Endothelial cell of umbilical vein (primary cell): Measurements from ENCODE around the gene LRRTM4. TPM values are rescaled to one million over a fixed set of nuclear protein-coding genes. Genes with fewer than 3 reads are reported as not detected.

Experiments
- BruUV-seq: library from RNA; stranded (reverse); fragments of 400-500 nt; replicated peaks from 2 replicates; lab custom pipeline; 2021; lab: Mats Ljungman, UMichigan
- CTCF ChIA-PET: fragments of 300-600, 350-600 bp; sonication (Branson Sonifier 250); formaldehyde crosslinking; loops from one replicate; lab custom pipeline; 2021; ENCODE audit warnings: antibody characterized with exemption, inconsistent platforms; lab: Charles Lee
- POLR2A ChIA-PET: fragments of 300-600, 350-600 bp; sonication (Branson Sonifier 250); formaldehyde crosslinking; loops from one replicate; lab custom pipeline; 2021; ENCODE audit warnings: antibody characterized with exemption, inconsistent platforms; lab: Charles Lee
- DNase-seq: peaks from one replicate; pipeline ENCODE4 v3.0.0-alpha.2; 2011; ENCODE audit warnings: low read depth, low spot score
- FAIRE-seq: peaks from 2 replicates; lab custom pipeline; 2011; peaks lifted over from hg19 to GRCh38; lab: Jason Lieb, UNC
- H2AFZ ChIP-seq: 2 replicates; pipeline ENCODE4 v1.6.0; 2012; ENCODE audit warnings: low read depth, low read length, control low read depth, inconsistent platforms
- H3K27ac ChIP-seq: 2 replicates; pipeline ENCODE4 v1.5.1; 2011; ENCODE audit warnings: low read depth, mild to moderate bottlenecking, control low read depth, low read length, moderate library complexity; ENCODE audit not compliant: insufficient read depth
- H3K27me3 ChIP-seq, 2 experiments: 2 replicates each; pipeline versions ENCODE4 v1.6.0 to v1.6.1; 2011; ENCODE audit warnings: low read length in 2 of 2, mixed read lengths in 1 of 2; ENCODE audit not compliant: control insufficient read depth in 2 of 2, insufficient read depth in 2 of 2
- H3K36me3 ChIP-seq, 2 experiments: 2 replicates in 1 of 2; 3 replicates in 1 of 2; pipeline ENCODE4 v1.5.1; 2011; ENCODE audit warnings: low read length in 2 of 2, mild to moderate bottlenecking in 1 of 2, moderate library complexity in 1 of 2; ENCODE audit not compliant: control insufficient read depth in 2 of 2, insufficient read depth in 2 of 2; ENCODE audit errors: extremely low read depth in 1 of 2
- H3K4me1 ChIP-seq: 3 replicates; pipeline ENCODE4 v1.5.1; 2011; ENCODE audit warnings: mild to moderate bottlenecking, low read length; ENCODE audit not compliant: control insufficient read depth, insufficient read depth; ENCODE audit errors: extremely low read depth
- H3K4me2 ChIP-seq: 2 replicates; pipeline ENCODE4 v1.6.1; 2011; ENCODE audit warnings: low read length, control low read depth, mixed read lengths; ENCODE audit not compliant: insufficient read depth
- H3K4me3 ChIP-seq, 3 experiments: fragments of 200-600 bp in 1 of 3; sonication (generic), shearing (Covaris generic) in 1 of 3; replicated peaks in 1 of 3; 2 replicates each; pipeline ENCODE4 v1.5.1; 2011 to 2016; ENCODE audit warnings: control low read depth in 3 of 3, low read length in 3 of 3, mild to moderate bottlenecking in 2 of 3, inconsistent platforms in 1 of 3, low read depth in 1 of 3, moderate library complexity in 1 of 3; ENCODE audit not compliant: insufficient read depth in 1 of 3
- H3K79me2 ChIP-seq: 2 replicates; pipeline ENCODE4 v1.6.0; 2012; ENCODE audit warnings: low read length, inconsistent platforms; ENCODE audit not compliant: control insufficient read depth, insufficient read depth
- H3K9ac ChIP-seq: replicated peaks from 2 replicates; pipeline ENCODE3; 2011; ENCODE audit warnings: low read length, control low read depth; ENCODE audit not compliant: insufficient read depth; ENCODE audit errors: extremely low read depth
- H3K9me1 ChIP-seq: replicated peaks from 3 replicates; pipeline ENCODE4 v1.6.0; 2011; ENCODE audit warnings: mild to moderate bottlenecking, low read length; ENCODE audit not compliant: control insufficient read depth, insufficient read depth; ENCODE audit errors: extremely low read depth
- H3K9me3 ChIP-seq: replicated peaks from 2 replicates; pipeline ENCODE4 v1.5.1; 2012; ENCODE audit warnings: low read length, inconsistent platforms; ENCODE audit not compliant: control insufficient read depth, insufficient read depth
- H4K20me1 ChIP-seq: replicated peaks from 2 replicates; pipeline ENCODE3; 2011; ENCODE audit warnings: mild to moderate bottlenecking, low read length; ENCODE audit not compliant: control insufficient read depth, insufficient read depth; ENCODE audit errors: extremely low read depth
- CTCF ChIP-seq, 2 donors: IDR thresholded peaks; 1 replicate in 1 of 2; 2 replicates in 1 of 2; pipeline ENCODE4 v1.5.1; 2011; ENCODE audit warnings: low read length in 2 of 2, mild to moderate bottlenecking in 2 of 2, moderate library complexity in 2 of 2, control low read depth in 1 of 2, inconsistent platforms in 1 of 2, low read depth in 1 of 2; ENCODE audit not compliant: insufficient read depth in 1 of 2; ENCODE audit errors: extremely low read depth in 1 of 2
- EZH2 ChIP-seq: IDR thresholded peaks from 2 replicates; pipeline ENCODE4 v1.6.1; 2012; ENCODE audit warnings: borderline replicate concordance, low read depth, mild to moderate bottlenecking, moderate library complexity, low read length, inconsistent platforms; ENCODE audit not compliant: severe bottlenecking
- FOS ChIP-seq: IDR thresholded peaks from 2 replicates; pipeline ENCODE4 v1.6.1; 2011; ENCODE audit warnings: mild to moderate bottlenecking, low read length, moderate library complexity, borderline replicate concordance; ENCODE audit not compliant: insufficient read depth
- JUN ChIP-seq: IDR thresholded peaks from 2 replicates; pipeline ENCODE4 v1.6.1; 2011; ENCODE audit warnings: borderline replicate concordance, low read depth; ENCODE audit not compliant: insufficient read length, insufficient read depth
- MAX ChIP-seq: IDR thresholded peaks from 2 replicates; pipeline ENCODE4 v1.6.1; 2011; ENCODE audit not compliant: insufficient read depth, insufficient read length
- MYC ChIP-seq: IDR thresholded peaks from one replicate; pipeline ENCODE4 v1.6.1; 2011; ENCODE audit warnings: mild to moderate bottlenecking, low read depth, low read length
- POLR2A ChIP-seq: IDR thresholded peaks from 2 replicates; pipeline ENCODE4 v1.6.1; 2012; ENCODE audit warnings: low read depth, mild to moderate bottlenecking, control low read depth, low read length
- dilution Hi-C: fragments of 300-500 bp; cut with MboI; formaldehyde crosslinking; loops from one replicate; pipeline ENCODE4 v1.15.0; 2019; ENCODE audit warnings: low sequenced_read_pairs; ENCODE audit not compliant: extremely low pct_ligation_motif_present
- intact Hi-C: fragments of 100-400 bp; cut with micrococcal nuclease; formaldehyde crosslinking; loops from one replicate; pipeline ENCODE4 v1.10.0; 2022
- polyA plus RNA-seq, 4 experiments: library from polyadenylated mRNA; depleted of rRNA in 3 of 4; stranded (reverse) in 3 of 4; unstranded in 1 of 4; fragments of >200 nt; gene quantifications; 2 replicates each; pipeline versions ENCODE4 v1.2.1 to v1.2.3, GENCODE V29; 2011 to 2012; ENCODE audit warnings: missing spikeins in 1 of 4
- total RNA-seq: library from RNA; stranded (reverse); gene quantifications from 2 replicates; pipeline ENCODE4 v1.2.3, GENCODE V29; 2021

The LRRTM4 gene
- total and polyA plus RNA-seq, 2 donors (not counting 3 experiments of a cell fraction or from before 2014, with no cell fraction given) = not detected

- BruUV-seq = no TSS peak
These were observed 34.0 kb downstream of the LRRTM4 start for GRCh38 chr2:77488141-77488540.

More at GRCh38 chr2:77488141-77488540, 34.0 kb downstream of the LRRTM4 start:
- no peak overlapping the region for H3K4me3 ChIP-seq
- no peak overlapping the region for H3K9ac ChIP-seq
- H3K4me2 ChIP-seq = no peak overlapping the region
- no peaks in the 10 kb centered on the region for H3K4me1 ChIP-seq
- H3K79me2 ChIP-seq = no peaks in the 10 kb centered on the region
- H3K36me3 ChIP-seq = no peaks in the 10 kb centered on the region
- DNase-seq (no peak), FAIRE-seq (no peak)
- no peak overlapping the region for H3K27ac ChIP-seq
- TF ChIP-seq MAX (no peak), CTCF (IDR thresholded peaks at IDR 0.05; ENCODE audit: extremely low read depth in 1 of 2, insufficient read depth in 1 of 2, low read depth in 1 of 2, low read length in 2 of 2) (no peak), EZH2 (no peak), MYC (no peak), FOS (no peak), JUN (no peak), POLR2A (no peak)
- intact Hi-C loops (no loop called here), dilution Hi-C loops (no loop called here)
- peaks cover 2% of the 10 kb centered on the region for H3K9me3 ChIP-seq
- no peaks in the 10 kb centered on the region for H3K9me1 ChIP-seq
- H2AFZ ChIP-seq = no peak overlapping the region
- no peaks in the 10 kb centered on the region for H4K20me1 ChIP-seq
- POLR2A ChIA-PET = no interaction called here
- CTCF ChIA-PET = no interaction called here
- H3K27me3 ChIP-seq = no peaks in the 10 kb centered on the region
